Measurements from ENCODE around the gene XRCC1.

DNA sequence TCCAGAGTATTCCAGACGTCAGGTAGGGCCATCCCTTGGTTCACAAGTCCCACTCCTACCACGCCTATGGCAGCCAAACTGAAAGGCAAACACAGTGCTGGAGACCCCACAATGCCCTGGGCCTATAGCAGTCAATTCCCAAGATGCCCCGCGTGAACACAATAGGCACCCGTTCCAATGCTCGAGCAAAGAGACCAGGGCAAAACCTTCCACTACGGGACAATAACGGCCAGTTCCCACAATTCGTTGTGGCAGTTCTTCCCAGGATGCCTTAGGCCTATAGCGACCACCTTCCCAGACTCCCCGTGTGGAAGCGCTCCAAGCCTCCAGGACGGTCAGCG is 43.6 kb upstream of the XRCC1 start:
- TF ChIP-seq, protein P1, sequence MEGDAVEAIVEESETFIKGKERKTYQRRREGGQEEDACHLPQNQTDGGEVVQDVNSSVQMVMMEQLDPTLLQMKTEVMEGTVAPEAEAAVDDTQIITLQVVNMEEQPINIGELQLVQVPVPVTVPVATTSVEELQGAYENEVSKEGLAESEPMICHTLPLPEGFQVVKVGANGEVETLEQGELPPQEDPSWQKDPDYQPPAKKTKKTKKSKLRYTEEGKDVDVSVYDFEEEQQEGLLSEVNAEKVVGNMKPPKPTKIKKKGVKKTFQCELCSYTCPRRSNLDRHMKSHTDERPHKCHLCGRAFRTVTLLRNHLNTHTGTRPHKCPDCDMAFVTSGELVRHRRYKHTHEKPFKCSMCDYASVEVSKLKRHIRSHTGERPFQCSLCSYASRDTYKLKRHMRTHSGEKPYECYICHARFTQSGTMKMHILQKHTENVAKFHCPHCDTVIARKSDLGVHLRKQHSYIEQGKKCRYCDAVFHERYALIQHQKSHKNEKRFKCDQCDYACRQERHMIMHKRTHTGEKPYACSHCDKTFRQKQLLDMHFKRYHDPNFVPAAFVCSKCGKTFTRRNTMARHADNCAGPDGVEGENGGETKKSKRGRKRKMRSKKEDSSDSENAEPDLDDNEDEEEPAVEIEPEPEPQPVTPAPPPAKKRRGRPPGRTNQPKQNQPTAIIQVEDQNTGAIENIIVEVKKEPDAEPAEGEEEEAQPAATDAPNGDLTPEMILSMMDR (IDR thresholded peaks at IDR 0.05), result no peak
- TF ChIP-seq POLR2A (IDR thresholded peaks at IDR 0.05), result no peak
